Measurements from ENCODE around the gene C20orf141.
"Not testable (repeated sequence)": the region's sequence is repeated elsewhere in the genome, so short reads cannot be mapped to it uniquely, and the experiment has no call there.

C20orf141 gene

GRCh38 chr20:2814587-2815051 lies at the start of gene C20orf141:
C20orf141 (plus strand) TSS chr20:2814987; CDS start chr20:2815185, 198 bp downstream.
- DNase-seq = peak in 1 of 2 donors; percentile 86

GRCh38 chr20:2767768-2768631 lies 46.8 kb upstream of the C20orf141 start:
- DNase-seq = no peak

GRCh38 chr20:2768632-2769015 lies 46.2 kb upstream of the C20orf141 start:
- no peak for DNase-seq

GRCh38 chr20:2770091-2770490 lies 44.7 kb upstream of the C20orf141 start:
- DNase-seq = not testable (repeated sequence)

GRCh38 chr20:2771631-2772080 lies 43.1 kb upstream of the C20orf141 start:
- no peak for DNase-seq

- DNase-seq = no peak
Observed at GRCh38 chr20:2773812-2774211, 41.0 kb upstream of the C20orf141 start.

- DNase-seq = no peak
Observed at GRCh38 chr20:2775139-2775538, 39.6 kb upstream of the C20orf141 start.

- no peak for DNase-seq
Observed at GRCh38 chr20:2778602-2779321, 36.0 kb upstream of the C20orf141 start.

- no peak for DNase-seq
Observed at GRCh38 chr20:2780948-2781347, 33.8 kb upstream of the C20orf141 start.

- DNase-seq = no peak
Observed at GRCh38 chr20:2783908-2784566, 30.8 kb upstream of the C20orf141 start.

- DNase-seq = no peak
Observed at GRCh38 chr20:2793471-2793870, 21.3 kb upstream of the C20orf141 start.

GRCh38 chr20:2794202-2794748 lies 20.5 kb upstream of the C20orf141 start:
- DNase-seq = no peak

- DNase-seq = no peak
Observed at GRCh38 chr20:2794866-2795447, 19.8 kb upstream of the C20orf141 start.

- no peak for DNase-seq
Observed at GRCh38 chr20:2795451-2795850, 19.3 kb upstream of the C20orf141 start.

GRCh38 chr20:2796011-2796660 lies 18.7 kb upstream of the C20orf141 start:
- DNase-seq = no peak

- DNase-seq = no peak
Observed at GRCh38 chr20:2797136-2797983, 17.4 kb upstream of the C20orf141 start.

GRCh38 chr20:2798095-2798805 lies 16.5 kb upstream of the C20orf141 start:
- DNase-seq = no peak

GRCh38 chr20:2798814-2799213 lies 16.0 kb upstream of the C20orf141 start:
- DNase-seq = no peak

GRCh38 chr20:2799271-2799670 lies 15.5 kb upstream of the C20orf141 start:
- DNase-seq = no peak
